ENCODE data around the gene ARHGAP8.

ARHGAP8 gene

DNA sequence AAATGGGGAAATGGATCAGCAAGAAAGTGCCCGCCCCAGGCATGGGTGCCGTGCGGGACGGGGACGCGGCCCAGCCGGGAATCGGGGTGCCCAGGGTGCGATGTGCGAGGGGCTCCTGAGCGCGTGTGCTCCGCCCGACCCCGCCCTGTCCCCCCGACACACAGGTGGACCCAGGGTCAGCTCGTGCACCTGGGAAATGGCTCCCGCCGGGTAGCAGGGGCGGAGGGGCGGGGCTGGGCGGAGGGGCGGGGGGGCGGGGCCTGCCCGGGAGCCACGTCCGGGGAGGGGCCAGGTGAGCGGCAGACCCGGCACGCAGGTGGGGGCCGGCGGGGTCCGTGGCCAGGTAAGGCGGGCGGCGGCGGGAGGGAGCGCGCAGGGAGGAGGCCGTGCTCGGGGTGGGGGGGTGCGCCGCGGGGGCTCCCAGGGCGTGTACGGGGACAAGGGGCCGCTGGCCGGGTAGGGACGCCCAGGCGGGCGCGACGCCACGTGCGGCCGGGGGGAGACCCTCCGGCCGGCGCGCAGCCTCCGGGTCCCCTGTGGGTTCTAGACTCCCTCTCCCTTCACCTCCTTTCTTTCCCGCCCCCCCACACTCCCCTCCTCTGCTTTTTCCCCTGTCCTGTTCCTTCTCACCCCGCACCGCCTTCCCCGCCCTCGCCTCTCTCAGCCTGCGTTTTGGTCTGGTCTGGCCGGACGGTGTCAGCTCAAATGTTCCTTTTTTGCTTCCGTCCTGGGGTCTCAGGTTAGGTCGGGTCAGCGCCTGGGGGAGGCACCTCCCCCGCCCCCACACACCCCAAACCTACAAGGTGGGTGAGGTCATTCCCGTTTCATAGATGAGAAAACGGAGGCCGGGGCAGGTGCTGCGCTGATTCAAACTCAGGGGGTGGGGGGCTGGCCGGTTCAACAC is at the start of gene ARHGAP8:
ARHGAP8 (plus strand) TSS at position 291 of the 904 bp plus-strand sequence. CDS start 33,953 bp downstream, outside the sequence.
- DNase-seq: no peak

DNA sequence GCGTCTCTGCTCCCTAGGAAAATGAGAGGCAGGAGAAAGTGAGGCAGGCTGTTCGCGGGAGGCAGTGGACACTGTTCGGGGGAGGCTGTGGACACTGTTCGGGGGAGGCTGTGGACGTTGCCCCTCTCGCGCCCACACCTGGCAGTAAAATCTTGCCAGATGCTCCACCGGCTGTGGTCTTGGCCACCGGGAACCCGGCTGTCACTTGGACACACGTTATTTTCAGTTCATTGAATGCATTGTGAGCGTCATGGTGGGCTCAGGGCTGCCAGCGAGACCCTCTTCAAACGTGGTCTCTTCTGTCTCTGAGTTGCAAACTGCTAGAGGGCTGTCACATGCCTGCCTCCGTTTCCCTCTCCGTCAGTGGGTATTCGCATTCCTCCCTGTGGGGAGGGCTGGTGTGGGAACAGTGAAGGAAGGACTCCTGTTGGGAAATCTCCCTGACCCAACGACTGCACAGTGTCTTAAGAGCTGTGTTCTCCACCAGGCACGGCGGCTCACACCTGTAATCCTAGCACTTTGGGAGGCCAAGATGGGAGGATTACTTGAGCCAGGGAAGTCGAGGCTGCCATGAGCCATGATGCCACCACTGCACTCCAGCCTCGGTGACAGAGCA is 49.0 kb upstream of the ARHGAP8 start:
- no peak for DNase-seq

GRCh38 chr22:44704159-44705021 is 48.0 kb upstream of the ARHGAP8 start:
- no peak for DNase-seq

DNA sequence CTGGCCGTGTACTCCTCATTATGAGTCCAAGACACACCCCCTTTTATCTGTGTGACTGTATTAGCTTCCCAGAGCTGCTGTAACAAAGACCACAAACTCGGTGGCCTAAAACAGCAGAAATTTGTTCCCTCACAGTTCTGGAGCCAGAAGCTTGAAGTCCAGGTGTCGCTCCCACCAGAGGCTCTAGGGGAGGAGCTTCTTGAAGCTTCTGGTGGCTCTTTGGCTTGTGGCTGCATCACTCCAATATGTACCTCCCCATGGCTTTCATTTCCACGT is 47.4 kb upstream of the ARHGAP8 start:
- no peak for DNase-seq

DNA sequence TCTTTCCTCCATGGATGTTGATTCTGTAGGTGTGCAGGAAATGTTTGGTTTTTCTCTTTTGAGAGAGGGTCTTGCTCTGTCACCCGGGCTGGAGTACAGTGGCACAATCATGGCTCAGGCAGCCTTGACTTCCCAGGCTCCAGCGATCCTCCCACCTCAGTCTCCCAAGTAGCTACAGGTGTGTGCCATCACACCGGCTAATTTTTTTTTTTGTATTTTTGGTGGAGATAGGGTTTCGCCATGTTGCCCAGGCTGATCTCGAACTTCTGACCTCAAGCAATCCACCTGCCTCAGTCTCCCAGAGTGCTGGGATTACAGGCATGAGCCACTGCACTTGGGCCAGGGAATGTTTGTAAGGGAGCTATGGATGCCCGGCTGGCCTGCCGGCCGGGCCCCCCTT is 45.9 kb upstream of the ARHGAP8 start:
- DNase-seq: no peak

DNA sequence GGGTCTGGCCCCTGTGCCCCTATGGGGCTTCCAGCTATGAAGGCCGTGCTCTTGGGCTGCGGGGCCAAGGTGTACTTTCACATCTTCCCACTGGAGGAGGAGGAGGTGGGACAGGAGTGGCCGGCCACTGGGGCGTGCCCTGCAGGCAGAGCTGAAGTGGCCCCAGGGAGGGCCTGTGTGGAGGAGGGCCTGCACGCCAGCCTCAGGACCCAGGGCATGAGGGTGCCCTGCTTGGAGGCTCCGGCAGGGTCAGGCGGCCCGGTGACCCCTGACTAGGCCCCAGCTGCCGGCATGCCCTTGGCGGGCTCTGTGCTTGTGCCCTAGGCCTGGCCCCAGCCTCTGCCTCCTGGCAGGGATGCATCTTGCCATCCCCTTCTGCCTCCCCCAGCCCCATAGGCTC is 45.2 kb upstream of the ARHGAP8 start:
- DNase-seq: no peak

GRCh38 chr22:44707752-44708151 is 44.6 kb upstream of the ARHGAP8 start:
- DNase-seq: no peak

DNA sequence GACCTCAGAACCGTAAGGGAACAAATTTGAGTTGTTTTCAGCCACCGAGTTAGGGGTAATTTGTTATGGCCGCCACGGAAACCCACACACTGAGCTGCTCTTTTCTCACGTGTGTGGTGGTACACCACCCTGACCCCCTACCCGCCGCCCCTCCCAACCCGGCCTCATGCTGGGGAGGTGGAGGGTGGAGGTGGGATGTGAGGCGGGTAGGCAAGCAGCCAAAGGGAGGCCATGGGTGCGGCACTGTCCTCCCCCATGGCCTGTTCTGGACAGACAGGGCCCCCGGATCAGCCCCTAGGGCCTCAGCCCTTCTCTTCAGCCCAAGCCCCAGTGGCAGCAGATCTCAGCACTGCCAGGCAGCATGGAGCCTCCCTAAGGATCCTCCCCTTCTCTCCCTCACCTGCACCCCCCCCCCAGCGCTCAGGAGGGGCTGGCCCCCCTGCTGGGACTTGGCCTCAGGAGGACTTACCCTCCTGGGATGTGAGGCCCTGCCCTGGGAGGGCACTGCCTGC is 42.4 kb upstream of the ARHGAP8 start:
- DNase-seq: no peak

- DNase-seq: no peak
Measured at GRCh38 chr22:44710474-44711240, 41.7 kb upstream of the ARHGAP8 start.

- DNase-seq: no peak
Measured at GRCh38 chr22:44711241-44711560, 41.2 kb upstream of the ARHGAP8 start.

- no peak for DNase-seq
Measured at GRCh38 chr22:44711690-44712555, 40.5 kb upstream of the ARHGAP8 start.

DNA sequence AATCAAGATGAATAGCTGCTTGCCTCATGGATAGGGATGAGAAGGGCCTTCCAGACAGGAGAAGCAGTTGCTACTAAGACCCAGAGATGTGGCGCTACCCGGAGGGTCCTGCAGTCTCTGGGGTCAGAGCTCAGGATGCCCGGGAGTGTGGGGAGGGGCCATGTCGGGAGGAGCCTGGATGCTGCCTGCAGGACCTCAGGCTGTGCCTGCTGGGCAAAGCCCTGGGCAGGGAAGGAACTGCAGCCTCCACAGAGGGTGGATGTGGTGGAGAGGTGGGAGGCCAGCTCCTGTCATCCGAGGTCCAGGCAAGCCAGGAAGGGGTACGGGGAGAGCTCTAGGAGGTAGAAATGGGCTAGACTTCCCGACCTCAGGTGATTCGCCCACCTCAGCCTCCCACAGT is 39.4 kb upstream of the ARHGAP8 start:
- no peak for DNase-seq

DNA sequence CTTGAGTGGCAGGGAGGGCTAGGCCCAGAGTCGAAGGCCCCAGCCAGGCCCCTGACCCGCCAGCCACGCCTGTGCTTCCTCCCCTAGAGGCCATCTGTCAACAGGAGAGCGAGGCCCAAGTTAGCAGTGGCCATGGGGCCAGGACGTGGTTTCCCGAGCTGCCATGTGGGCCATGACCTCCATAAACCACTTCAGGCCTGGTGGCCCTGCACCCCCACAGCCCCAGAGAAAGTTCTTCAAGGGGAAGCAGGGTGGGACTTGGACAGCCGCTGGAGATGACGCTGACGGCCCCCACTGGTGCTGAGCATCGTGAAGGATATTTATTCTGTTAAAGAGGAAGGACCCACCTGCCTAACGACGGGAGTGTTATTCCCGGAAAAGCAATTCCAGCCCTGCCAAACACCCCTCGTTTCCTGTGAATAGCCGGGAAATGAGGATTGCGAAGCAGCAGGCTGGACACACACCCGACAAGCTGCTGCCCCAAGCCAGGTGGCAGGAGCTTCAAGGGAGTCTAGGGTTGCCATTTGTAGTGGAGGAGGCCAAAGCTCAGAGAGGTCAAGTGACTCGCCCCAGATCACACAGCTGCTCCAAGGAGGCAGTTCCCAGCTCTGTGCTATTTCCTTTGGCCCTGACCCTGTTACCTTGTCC is 37.5 kb upstream of the ARHGAP8 start:
- DNase-seq: no peak

DNA sequence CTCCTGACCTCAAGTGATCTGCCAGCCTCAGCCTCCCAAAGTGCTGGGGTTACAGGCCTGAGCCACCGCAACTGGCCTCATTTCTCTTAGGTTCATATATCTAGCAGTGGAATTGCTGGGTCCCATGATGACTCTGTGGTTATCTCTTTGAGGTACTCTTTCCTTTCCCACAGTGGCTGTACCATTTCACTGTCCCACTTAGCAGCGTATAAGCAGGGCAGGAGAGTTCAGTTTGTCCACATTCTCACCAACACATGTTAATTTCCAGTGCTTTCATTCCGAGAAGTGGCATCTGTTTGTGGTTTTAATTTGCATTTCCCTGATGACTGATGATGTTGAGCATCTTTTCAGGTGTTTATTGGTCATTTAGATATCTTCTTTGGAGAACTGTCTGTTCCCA is 34.0 kb upstream of the ARHGAP8 start:
- no peak for DNase-seq

DNA sequence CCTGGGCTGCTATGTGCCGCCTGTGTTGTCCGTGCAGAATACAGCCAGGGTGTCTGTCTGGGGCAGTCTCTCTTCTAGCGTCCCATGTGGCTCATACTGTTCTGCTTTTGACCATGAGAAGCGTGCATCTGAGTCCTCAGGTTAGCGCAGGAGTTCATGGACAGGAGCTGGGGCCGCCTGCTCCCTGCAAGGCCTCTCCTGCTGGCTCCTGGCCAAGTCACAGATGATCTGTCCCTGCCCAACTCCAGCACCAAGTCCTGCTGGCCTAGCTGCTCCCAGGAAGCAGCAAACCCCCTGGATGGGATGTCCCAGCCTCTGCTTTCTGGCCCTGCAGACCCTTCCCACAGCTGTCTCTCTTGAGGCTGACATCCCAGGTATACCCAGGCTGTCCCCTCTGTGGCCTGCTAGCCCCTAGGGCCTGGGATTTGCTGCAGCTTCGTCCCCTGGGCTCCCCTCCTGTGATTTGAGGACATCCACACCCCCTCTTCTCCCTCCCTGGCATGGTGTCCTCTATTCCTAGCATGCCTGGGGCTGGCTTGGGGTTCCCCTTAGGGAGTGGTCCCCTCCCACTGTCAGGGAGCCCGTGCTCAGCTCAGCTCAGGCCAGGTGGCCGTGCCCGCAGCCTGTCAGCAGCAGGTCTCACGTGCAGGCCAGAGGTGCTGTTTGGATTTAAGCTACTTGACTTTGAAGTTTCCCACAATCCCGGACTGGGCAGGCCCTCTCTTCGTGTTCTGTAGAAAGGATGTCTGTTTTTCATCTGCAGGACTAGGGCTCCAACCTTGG is 32.6 kb upstream of the ARHGAP8 start:
- DNase-seq: no peak

GRCh38 chr22:44721213-44721612 is 31.2 kb upstream of the ARHGAP8 start:
- no peak for DNase-seq

- no peak for DNase-seq
Measured at GRCh38 chr22:44722611-44723010, 29.8 kb upstream of the ARHGAP8 start.

- DNase-seq: no peak
Measured at GRCh38 chr22:44723801-44724200, 28.6 kb upstream of the ARHGAP8 start.

GRCh38 chr22:44724416-44724815 is 28.0 kb upstream of the ARHGAP8 start:
- no peak for DNase-seq

DNA sequence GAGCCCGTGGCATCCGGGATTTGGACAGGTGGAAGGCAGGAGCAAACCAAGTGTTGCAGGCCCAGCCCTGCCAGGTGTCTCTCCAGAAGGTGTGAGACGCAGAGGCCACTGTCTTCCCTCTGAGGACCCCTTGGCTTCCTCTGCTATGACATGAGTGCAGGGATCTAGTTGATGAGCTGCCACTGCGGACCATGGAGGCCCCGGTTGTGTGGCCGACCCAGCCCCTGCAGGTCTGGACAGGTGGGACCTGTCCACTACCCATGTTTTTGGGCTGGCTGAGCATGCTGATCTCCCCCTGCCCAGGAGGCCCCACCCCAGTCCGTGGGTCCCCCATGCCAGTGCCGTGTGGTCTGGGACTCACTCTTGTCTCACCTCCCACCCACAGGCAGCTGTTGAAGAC is 27.5 kb upstream of the ARHGAP8 start:
- DNase-seq: no peak

Data from cortex of kidney (tissue), 1 donor.